HepG2 (cell line): ENCODE results near the gene SMURF1. TPM values are rescaled to one million over a fixed set of nuclear protein-coding genes. Genes with fewer than 3 reads are reported as not detected.
"Not testable (repeated sequence)": the region's sequence is repeated elsewhere in the genome, so short reads cannot be mapped to it uniquely, and the experiment has no call there.

ENCODE experiments used
- ATAC-seq: fragments of 200-7000 bp; cut with Tn5 transposase; 3 replicates; pipeline ENCODE4 v1.9.1; 2020; ENCODE audit warnings: mild to moderate bottlenecking, moderate library complexity
- BruUV-seq: library from RNA; stranded (reverse); fragments of 400-500 nt; replicated peaks from 2 replicates; lab custom pipeline; 2021; lab: Mats Ljungman, UMichigan
- CTCF ChIA-PET: fragments of 300-600 bp; formaldehyde crosslinking; extraction: SDS; loops from one replicate; lab custom pipeline; 2021; ENCODE audit warnings: low total read pairs, inconsistent platforms, low intra/inter-chr PET ratio; lab: Yijun Ruan, JAX
- POLR2A ChIA-PET: fragments of 350-600 bp; sonication (Branson Sonifier 250); formaldehyde crosslinking; loops from one replicate; lab custom pipeline; 2020; ENCODE audit warnings: antibody characterized with exemption, inconsistent platforms; lab: Yijun Ruan, JAX
- DNase-seq: peaks from one replicate; pipeline ENCODE4 v3.0.0-alpha.2; 2015; ENCODE audit warnings: low spot score
- FAIRE-seq: peaks from 3 replicates; lab custom pipeline; 2011; peaks lifted over from hg19 to GRCh38; lab: Jason Lieb, UNC
- H2AFZ ChIP-seq: one replicate; pipeline ENCODE4 v1.6.1; 2011; ENCODE audit warnings: low read length, inconsistent platforms
- H3K27ac ChIP-seq: fragments of 300-600 bp; 3 replicates; pipeline ENCODE4 v1.8.0; 2011; ENCODE audit warnings: mixed run types, mild to moderate bottlenecking, mixed read lengths, low read length, inconsistent platforms; ENCODE audit not compliant: insufficient read depth; ENCODE audit errors: extremely low read length
- H3K27me3 ChIP-seq, 2 experiments: fragments of 200-600 bp in 1 of 2; 2 replicates in 1 of 2; 3 replicates in 1 of 2; pipeline versions ENCODE4 v1.6.0 to v1.8.0; 2011; ENCODE audit warnings: low read length in 2 of 2, mild to moderate bottlenecking in 2 of 2, moderate library complexity in 2 of 2, inconsistent platforms in 1 of 2; ENCODE audit not compliant: insufficient read depth in 2 of 2, control insufficient read depth in 1 of 2
- H3K36me3 ChIP-seq, 2 experiments: fragments of 200-600 bp in 1 of 2; replicated peaks in 1 of 2; 2 replicates in 1 of 2; 3 replicates in 1 of 2; pipeline versions ENCODE4 v1.5.1 to v1.8.0; 2011; ENCODE audit warnings: low read length in 2 of 2, inconsistent platforms in 1 of 2; ENCODE audit not compliant: insufficient read depth in 2 of 2, control insufficient read depth in 1 of 2
- H3K4me1 ChIP-seq: 2 replicates; pipeline ENCODE4 v1.5.1; 2012; ENCODE audit warnings: low read length, inconsistent platforms; ENCODE audit not compliant: insufficient read depth
- H3K4me2 ChIP-seq: 2 replicates; pipeline ENCODE4 v1.6.0; 2011; ENCODE audit warnings: low read depth, low read length, inconsistent platforms
- H3K4me3 ChIP-seq, 3 experiments: fragments of 200-600 bp in 1 of 3; sonication (generic), shearing (Covaris generic) in 1 of 3; replicated peaks in 1 of 3; 2 replicates each; pipeline ENCODE4 v1.5.1; 2011 to 2016; ENCODE audit warnings: low read length in 3 of 3, inconsistent platforms in 2 of 3, low read depth in 2 of 3, mild to moderate bottlenecking in 2 of 3, control low read depth in 1 of 3, mixed read lengths in 1 of 3; ENCODE audit not compliant: insufficient read depth in 1 of 3
- H3K79me2 ChIP-seq: one replicate; pipeline ENCODE4 v1.6.1; 2011; ENCODE audit warnings: low read length, inconsistent platforms; ENCODE audit not compliant: insufficient read depth
- H3K9ac ChIP-seq: 2 replicates; pipeline ENCODE4 v1.6.0; 2011; ENCODE audit warnings: mild to moderate bottlenecking, low read depth, low read length, inconsistent platforms; ENCODE audit not compliant: insufficient read depth
- H3K9me3 ChIP-seq: 2 replicates; pipeline ENCODE4 v1.5.1; 2012; ENCODE audit warnings: mild to moderate bottlenecking, low read length
- H4K20me1 ChIP-seq: 2 replicates; pipeline ENCODE4 v1.6.0; 2011; ENCODE audit warnings: inconsistent platforms, mild to moderate bottlenecking, low read length, moderate library complexity; ENCODE audit not compliant: insufficient read depth
- GTF2F1 ChIP-seq: fragments of 150-350 bp; IDR thresholded peaks from 2 replicates; pipeline ENCODE4 v1.6.1; 2014; ENCODE audit warnings: low read length
- JARID2 ChIP-seq: sonication (generic); formaldehyde crosslinking; IDR thresholded peaks from 2 replicates; pipeline ENCODE4 v1.8.1; 2023; ENCODE audit warnings: missing genetic modification reagents, inconsistent platforms; ENCODE audit not compliant: insufficient replicate concordance
- SETDB1 ChIP-seq: sonication (generic); formaldehyde crosslinking; IDR thresholded peaks from 2 replicates; pipeline ENCODE4 v1.5.1; 2020; ENCODE audit warnings: missing genetic modification reagents, mild to moderate bottlenecking, borderline replicate concordance
- STAG1 ChIP-seq: sonication (generic); formaldehyde crosslinking; IDR thresholded peaks from 2 replicates; pipeline ENCODE4 v1.4.0; 2020; ENCODE audit warnings: missing genetic modification reagents
- ZNF619 ChIP-seq: sonication (generic); formaldehyde crosslinking; IDR thresholded peaks from 2 replicates; pipeline ENCODE4 v1.4.0; 2020; ENCODE audit warnings: mild to moderate bottlenecking, missing genetic modification reagents
- ZNF749 ChIP-seq: sonication (generic); formaldehyde crosslinking; IDR thresholded peaks from 2 replicates; pipeline ENCODE4 v1.8.0; 2022; ENCODE audit warnings: mild to moderate bottlenecking, missing genetic modification reagents, moderate library complexity, borderline replicate concordance
- WGBS: methylation state at CpG from one replicate; pipeline ENCODE4 v1.1.6; 2017; ENCODE audit warnings: low lambda C conversion rate; 5-methylcytosine and 5-hydroxymethylcytosine counted together
- in situ Hi-C: cut with HindIII; loops from 2 replicates; pipeline ENCODE4 v1.10.0; 2017; ENCODE audit warnings: low pct_unique_long_range_greater_than_20kb; ENCODE audit not compliant: extremely low pct_ligation_motif_present
- intact Hi-C: fragments of 100-400 bp; cut with micrococcal nuclease; formaldehyde crosslinking; loops from one replicate; pipeline ENCODE4 v1.10.0; 2022; ENCODE audit not compliant: unreplicated experiment
- polyA plus RNA-seq, 8 experiments: library from polyadenylated mRNA; depleted of rRNA in 3 of 8; stranded (reverse) in 7 of 8; unstranded in 1 of 8; fragments of >200 nt; fragmentation: Illumina TruSeq in 4 of 8; extraction: Trizol in 4 of 8; gene quantifications; 2 replicates each; pipeline versions ENCODE4 v1.2.1 to v1.2.3, GENCODE V29; 2011 to 2016; ENCODE audit warnings: low read depth in 4 of 8, missing spikeins in 1 of 8, mixed read lengths in 1 of 8; ENCODE audit not compliant: insufficient read depth in 1 of 8
- total RNA-seq, 5 experiments: library from RNA; depleted of rRNA; stranded (reverse); fragments of >200 nt; fragmentation: Illumina TruSeq; extraction: Trizol; gene quantifications; 2 replicates each; pipeline ENCODE4 v1.2.3, GENCODE V29; 2016; ENCODE audit warnings: low read depth in 1 of 5
- TF ChIP-seq, protein P1 (sequence below): conservative IDR thresholded peaks from 2 replicates; pipeline ENCODE4 v1.6.1; 2018; ENCODE audit warnings: missing genetic modification reagents

Gene SMURF1
- total and polyA plus RNA-seq, 2 of the 13 experiments (the other 11 are each of a cell fraction or from before 2014, with no cell fraction given) = 8.3 to 11.1 TPM

DNA sequence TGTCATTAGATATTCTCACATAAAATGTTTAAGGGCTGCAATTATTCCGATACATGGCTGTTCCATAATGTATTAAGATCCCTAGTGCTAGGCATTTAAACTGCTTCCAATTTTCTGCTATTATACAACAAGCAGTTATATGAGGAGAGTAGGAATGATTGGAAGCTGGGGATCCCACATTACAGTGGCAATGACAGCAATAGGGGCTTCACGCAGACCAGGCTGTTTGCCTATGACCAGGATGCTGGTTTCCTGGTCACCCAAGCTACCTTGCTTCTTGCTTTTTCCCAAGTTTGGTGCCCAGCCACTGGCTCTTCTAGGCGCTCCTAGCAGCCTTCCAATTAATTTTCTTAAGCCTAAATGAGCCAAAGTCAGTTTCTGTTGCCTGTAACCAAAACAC, 39.3 kb downstream of the SMURF1 start:
- Histone ChIP-seq H3K9ac (no peak overlapping the region), H3K36me3 (no peaks in the 10 kb centered on the region), H2AFZ (no peak overlapping the region), H3K4me3 (no peak overlapping the region), H3K9me3 (no peaks in the 10 kb centered on the region), H3K27ac (no peak overlapping the region), H3K4me1 (peaks cover 72% of the 10 kb centered on the region), H3K4me2 (no peak overlapping the region), H3K27me3 (no peaks in the 10 kb centered on the region)
- intact Hi-C loops (no loop called here), in situ Hi-C loops (no loop called here)
- POLR2A ChIA-PET = interaction anchor here (0.8 kb wide), 1 partner anchor 40 kb away, joined by 3 read pairs; no protein-coding TSS in a partner anchor
- DNase-seq = no peak
- TF ChIP-seq, protein P1, sequence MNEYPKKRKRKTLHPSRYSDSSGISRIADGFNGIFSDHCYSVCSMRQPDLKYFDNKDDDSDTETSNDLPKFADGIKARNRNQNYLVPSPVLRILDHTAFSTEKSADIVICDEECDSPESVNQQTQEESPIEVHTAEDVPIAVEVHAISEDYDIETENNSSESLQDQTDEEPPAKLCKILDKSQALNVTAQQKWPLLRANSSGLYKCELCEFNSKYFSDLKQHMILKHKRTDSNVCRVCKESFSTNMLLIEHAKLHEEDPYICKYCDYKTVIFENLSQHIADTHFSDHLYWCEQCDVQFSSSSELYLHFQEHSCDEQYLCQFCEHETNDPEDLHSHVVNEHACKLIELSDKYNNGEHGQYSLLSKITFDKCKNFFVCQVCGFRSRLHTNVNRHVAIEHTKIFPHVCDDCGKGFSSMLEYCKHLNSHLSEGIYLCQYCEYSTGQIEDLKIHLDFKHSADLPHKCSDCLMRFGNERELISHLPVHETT (CRISPR knock-in tag) = no peak
- no peak for TF ChIP-seq STAG1 (CRISPR knock-in tag)
- no peak for TF ChIP-seq GTF2F1
- TF ChIP-seq JARID2 = no peak
- no peak for TF ChIP-seq SETDB1 (CRISPR knock-in tag)
- TF ChIP-seq ZNF619 (CRISPR knock-in tag) = no peak
- TF ChIP-seq ZNF749 (CRISPR knock-in tag) = no peak
- TF ChIP-seq, all 625 proteins: peak for 0
- BruUV-seq = no TSS peak
- H3K79me2 ChIP-seq = peaks cover 74% of the 10 kb centered on the region
- no peaks in the 10 kb centered on the region; the same call in 1 of the 2 replicates for H4K20me1 ChIP-seq
- FAIRE-seq (no peak), ATAC-seq (no peak)
- CTCF ChIA-PET = no interaction called here
- 100% methylated on average over 3 of the region's 3 CpGs for WGBS

DNA sequence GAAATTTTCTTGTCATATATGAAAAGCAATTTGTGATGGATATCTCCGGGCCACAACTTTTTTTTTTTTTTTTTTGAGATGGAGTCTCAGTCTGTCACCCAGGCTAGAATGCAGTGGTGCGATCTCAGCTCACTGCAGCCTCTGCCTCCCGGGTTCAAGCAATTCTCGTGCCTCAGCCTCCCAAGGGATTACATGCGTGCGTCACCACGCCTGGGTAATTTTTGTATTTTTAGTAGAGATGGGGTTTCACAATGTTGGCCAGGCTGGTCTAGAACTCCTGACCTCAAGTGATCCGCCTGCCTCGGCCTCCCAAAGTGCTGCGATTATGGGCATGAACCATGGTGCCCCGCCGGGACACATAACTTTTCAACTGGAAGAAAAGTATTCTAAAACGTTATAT, 40.1 kb downstream of the SMURF1 start:
- WGBS = 97% methylated on average over 13 of the region's 13 CpGs
- H3K4me2 ChIP-seq, POLR2A ChIA-PET, H2AFZ ChIP-seq, H3K4me3 ChIP-seq, H3K9ac ChIP-seq, ATAC-seq, CTCF ChIA-PET, H3K27ac ChIP-seq, FAIRE-seq, H3K36me3 ChIP-seq, BruUV-seq, H3K27me3 ChIP-seq, intact Hi-C loops, DNase-seq, in situ Hi-C loops, H3K9me3 ChIP-seq, H4K20me1 ChIP-seq: not testable (repeated sequence)
- Histone ChIP-seq H3K79me2 (peaks cover 70% of the 10 kb centered on the region), H3K4me1 (peaks cover 70% of the 10 kb centered on the region)
